Right atrium auricular region (tissue), 2 donors: Measurements from ENCODE around the gene RAD9B. TPM values are rescaled to one million over a fixed set of nuclear protein-coding genes. Genes with fewer than 3 reads are reported as not detected.
A peak's percentile ranks its signal among the peaks of the same experiment; 100 is the strongest.
"Not testable (repeated sequence)": the region's sequence is repeated elsewhere in the genome, so short reads cannot be mapped to it uniquely, and the experiment has no call there.

Experiments used
- DNase-seq: peaks from one replicate; pipeline ENCODE4 v3.0.0-alpha.2; 2019; ENCODE audit warnings: low spot score
- H3K27ac ChIP-seq, 2 donors: fragments of 200-600 bp; sonication (generic); 1 replicate in 1 of 2; 2 replicates in 1 of 2; pipeline ENCODE4 v1.5.1; 2016 to 2019
- H3K27me3 ChIP-seq, 2 donors: fragments of 200-600 bp; sonication (generic); one replicate each; pipeline versions ENCODE4 v1.5.1 to v1.6.0; 2017 to 2019
- H3K36me3 ChIP-seq: fragments of 200-600 bp; sonication (generic); one replicate; pipeline ENCODE4 v1.5.1; 2016
- H3K4me1 ChIP-seq, 2 donors: fragments of 200-600 bp; sonication (generic); one replicate each; pipeline versions ENCODE4 v1.5.1 to v1.6.0; 2017 to 2019
- H3K4me3 ChIP-seq, 2 donors: fragments of 200-600 bp; sonication (generic); 1 replicate in 1 of 2; 2 replicates in 1 of 2; pipeline ENCODE4 v1.5.1; 2017 to 2019; ENCODE audit warnings: mild to moderate bottlenecking in 1 of 2, moderate library complexity in 1 of 2
- H3K9me3 ChIP-seq, 2 donors: fragments of 200-600 bp; sonication (generic); one replicate each; pipeline ENCODE4 v1.5.1; 2019
- CTCF ChIP-seq, 2 donors: fragments of 200-600 bp; sonication (generic); IDR thresholded peaks; one replicate each; pipeline ENCODE4 v1.5.1; 2019; ENCODE audit warnings: antibody characterized with exemption in 2 of 2
- total RNA-seq, 2 donors: library from RNA; depleted of rRNA; stranded (reverse); fragments of >200 nt; gene quantifications; one replicate each; pipeline ENCODE4 v1.1.0, GENCODE V29; 2016

RAD9B gene
- total RNA-seq, 2 donors from 2014 or later: 0.26 to 1.2 TPM

- no peak for DNase-seq
- H3K4me1 ChIP-seq: peaks cover 0 to 42% of the 10 kb centered on the region in 2 donors
Measured at GRCh38 chr12:110538869-110539622, 36.9 kb downstream of the RAD9B start.

GRCh38 chr12:110540048-110540447 is 37.9 kb downstream of the RAD9B start:
- TF ChIP-seq CTCF (IDR thresholded peaks at IDR 0.05): no peak
- DNase-seq: no peak
- peaks cover 37% of the 10 kb centered on the region for H3K36me3 ChIP-seq
- peak overlapping the region; percentile 82 to 87 for H3K27ac ChIP-seq
- peaks cover 0 to 52% of the 10 kb centered on the region in 2 donors for H3K4me1 ChIP-seq
- H3K9me3 ChIP-seq: no peaks in the 10 kb centered on the region
- H3K4me3 ChIP-seq: no peak overlapping the region
- H3K27me3 ChIP-seq: no peaks in the 10 kb centered on the region

More at GRCh38 chr12:110538869-110539622, 36.9 kb downstream of the RAD9B start:
- H3K27ac ChIP-seq: peak overlapping the region; percentile 82 to 87
- no peak for TF ChIP-seq CTCF (IDR thresholded peaks at IDR 0.05)
- no peaks in the 10 kb centered on the region for H3K27me3 ChIP-seq
- no peaks in the 10 kb centered on the region for H3K9me3 ChIP-seq
- peaks cover 37% of the 10 kb centered on the region for H3K36me3 ChIP-seq
- H3K4me3 ChIP-seq: no peak overlapping the region

- peak; percentile 96 for DNase-seq
- Histone ChIP-seq H3K4me1 (peaks cover 0 to 54% of the 10 kb centered on the region in 2 donors), H3K9me3 (no peaks in the 10 kb centered on the region), H3K36me3 (peaks cover 13% of the 10 kb centered on the region), H3K27me3 (no peaks in the 10 kb centered on the region), H3K4me3 (no peak overlapping the region), H3K27ac (peak overlapping the region; percentile 82 to 87)
- TF ChIP-seq CTCF (IDR thresholded peaks at IDR 0.05): no peak
Measured at GRCh38 chr12:110543252-110543959, 41.3 kb downstream of the RAD9B start.

GRCh38 chr12:110543965-110544364 is 41.8 kb downstream of the RAD9B start:
- H3K27me3 ChIP-seq: no peaks in the 10 kb centered on the region
- DNase-seq: no peak
- H3K4me1 ChIP-seq: peaks cover 0 to 50% of the 10 kb centered on the region in 2 donors
- no peaks in the 10 kb centered on the region for H3K9me3 ChIP-seq
- no peak for TF ChIP-seq CTCF (IDR thresholded peaks at IDR 0.05)
- peak overlapping the region; percentile 82 to 87 for H3K27ac ChIP-seq
- no peak overlapping the region for H3K4me3 ChIP-seq
- H3K36me3 ChIP-seq: peaks cover 8% of the 10 kb centered on the region

GRCh38 chr12:110545259-110545658 is 43.1 kb downstream of the RAD9B start:
- H3K36me3 ChIP-seq, H3K9me3 ChIP-seq: not testable (repeated sequence)
- H3K27ac ChIP-seq: peak overlapping the region; percentile 82 to 87

GRCh38 chr12:110545812-110546211 is 43.7 kb downstream of the RAD9B start:
- TF ChIP-seq CTCF (IDR thresholded peaks at IDR 0.05): no peak
- Histone ChIP-seq H3K27ac (peak overlapping the region; percentile 82 to 87), H3K4me1 (peaks cover 0 to 64% of the 10 kb centered on the region in 2 donors), H3K27me3 (no peaks in the 10 kb centered on the region), H3K9me3 (no peaks in the 10 kb centered on the region), H3K4me3 (no peak overlapping the region), H3K36me3 (peaks cover 8% of the 10 kb centered on the region)
- no peak for DNase-seq

More at GRCh38 chr12:110545259-110545658, 43.1 kb downstream of the RAD9B start:
- peaks cover 0 to 61% of the 10 kb centered on the region in 2 donors for H3K4me1 ChIP-seq
- H3K4me3 ChIP-seq, H3K27me3 ChIP-seq, DNase-seq: not testable (repeated sequence)
